GM12801 (cell line): ENCODE data around the gene ADAP1.

Experiments used
- CTCF ChIP-seq: IDR thresholded peaks from one replicate; pipeline ENCODE4 v1.5.1; 2011; ENCODE audit warnings: control low read depth; ENCODE audit not compliant: insufficient read length; ENCODE audit errors: extremely low read depth

ADAP1 gene

DNA sequence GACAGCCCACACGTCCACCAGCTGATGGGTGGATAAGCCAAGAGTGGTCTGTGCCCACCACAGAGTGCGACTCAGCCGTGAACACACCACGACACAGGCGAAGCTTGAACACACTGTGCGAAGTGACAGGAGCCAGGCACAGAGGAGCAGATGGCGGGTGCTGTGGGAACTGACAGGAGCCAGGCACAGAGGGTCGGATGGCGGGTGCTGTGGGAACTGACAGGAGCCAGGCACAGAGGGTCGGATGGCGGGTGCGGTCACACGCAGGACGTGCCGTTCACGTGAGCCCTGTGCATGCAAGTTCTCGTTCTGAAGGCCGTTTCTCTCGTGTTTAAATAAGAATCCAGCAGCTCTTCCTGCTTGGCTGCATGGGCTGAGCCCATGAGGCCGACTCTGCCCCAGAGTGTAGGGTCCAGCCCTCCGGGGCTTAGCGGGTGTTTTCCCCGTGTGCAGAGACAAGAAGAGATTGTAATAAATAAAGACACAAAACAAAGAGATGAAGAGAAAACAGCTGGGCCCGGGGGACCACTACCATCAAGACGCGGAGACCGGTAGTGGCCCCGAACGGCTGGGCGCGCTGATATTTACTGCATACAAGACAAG, 5.9 kb upstream of the ADAP1 start:
- TF ChIP-seq CTCF: no peak

- no peak for TF ChIP-seq CTCF
Measured at GRCh38 chr7:959271-959670, 4.8 kb upstream of the ADAP1 start.

GRCh38 chr7:958221-959200, 4.0 kb upstream of the ADAP1 start:
- TF ChIP-seq CTCF: no peak

DNA sequence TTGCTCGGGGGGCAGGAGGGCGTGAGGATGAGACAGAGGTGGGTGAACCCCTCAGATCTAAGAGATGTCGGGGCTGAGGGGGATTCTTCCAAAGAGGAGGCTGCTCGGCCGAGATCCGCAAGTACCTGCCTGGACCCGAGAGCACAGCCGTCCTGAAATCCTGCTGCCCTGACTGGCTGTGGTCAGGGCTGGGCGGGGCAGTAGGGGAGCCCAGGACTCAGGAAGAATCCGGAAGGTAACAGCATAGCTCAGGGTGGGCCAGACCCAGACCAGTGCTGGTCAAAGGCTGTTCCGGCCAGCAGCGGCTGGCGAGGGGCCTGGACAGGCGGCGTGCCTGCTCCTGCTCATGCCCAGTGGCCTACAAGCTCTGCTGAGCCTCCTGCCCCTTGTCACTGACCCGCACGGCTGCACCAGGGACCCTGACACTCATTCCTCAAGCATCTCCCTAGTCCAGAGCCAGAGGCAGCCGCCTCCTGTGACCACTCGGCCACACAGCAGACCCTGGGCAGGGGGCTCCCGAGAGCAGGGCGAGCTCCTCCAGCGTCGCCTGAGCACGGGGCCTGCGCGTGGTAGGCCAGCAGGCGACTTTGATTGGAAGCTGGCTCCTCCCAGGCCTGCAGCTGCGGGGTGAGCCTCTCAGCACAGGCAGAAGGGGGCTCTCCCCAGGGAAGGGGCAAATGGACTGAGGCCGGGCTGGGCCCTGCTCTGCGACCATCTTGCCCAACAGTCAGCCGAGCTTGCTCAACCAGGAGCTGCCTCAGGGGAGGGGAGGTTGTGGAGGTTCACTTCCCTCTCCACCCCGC, 3.1 kb upstream of the ADAP1 start:
- TF ChIP-seq CTCF: no peak

- TF ChIP-seq CTCF: no peak
Measured at GRCh38 chr7:956031-956430, 1.6 kb upstream of the ADAP1 start.

DNA sequence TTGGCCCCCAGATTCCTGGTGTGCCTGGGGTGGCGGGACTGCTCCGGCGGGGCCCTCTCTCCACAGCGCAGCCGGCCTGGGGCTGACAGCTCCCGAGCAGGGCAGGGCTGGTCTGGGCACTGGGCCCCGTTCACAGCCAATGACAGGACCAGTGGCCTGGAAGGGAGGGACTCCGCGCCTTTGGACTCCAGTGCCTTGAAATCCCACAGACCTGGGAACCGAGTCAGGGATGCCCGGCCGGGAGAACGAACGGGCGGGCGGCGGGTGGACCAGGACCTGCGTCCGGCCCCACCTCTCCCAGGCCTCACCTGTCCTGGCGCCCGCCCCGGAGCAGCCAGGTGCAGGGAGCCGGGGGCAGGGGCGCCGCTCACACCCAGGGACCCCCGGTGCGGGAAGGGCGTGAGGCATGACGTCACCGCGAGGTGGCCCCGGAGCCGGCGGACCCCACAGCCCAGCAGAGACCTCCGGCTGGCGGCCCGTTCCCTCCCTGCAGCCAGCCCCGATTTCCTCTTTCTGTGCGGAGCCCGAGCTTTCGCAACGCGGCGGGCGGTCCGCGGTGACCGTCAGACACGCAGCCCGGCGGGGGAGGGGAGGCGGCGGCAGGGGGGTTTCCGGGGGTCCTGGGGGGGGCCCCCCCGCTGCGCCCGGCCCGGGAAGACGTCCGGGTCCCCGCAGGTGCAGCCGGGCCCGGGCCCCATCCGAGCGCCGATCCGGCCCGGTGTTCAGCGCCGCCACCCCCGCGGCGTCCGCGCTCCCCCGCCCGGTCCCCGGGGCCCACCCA, 743 bp downstream of the ADAP1 start:
- TF ChIP-seq CTCF: no peak
